ENCODE measurements around the gene ZBTB48.

DNA sequence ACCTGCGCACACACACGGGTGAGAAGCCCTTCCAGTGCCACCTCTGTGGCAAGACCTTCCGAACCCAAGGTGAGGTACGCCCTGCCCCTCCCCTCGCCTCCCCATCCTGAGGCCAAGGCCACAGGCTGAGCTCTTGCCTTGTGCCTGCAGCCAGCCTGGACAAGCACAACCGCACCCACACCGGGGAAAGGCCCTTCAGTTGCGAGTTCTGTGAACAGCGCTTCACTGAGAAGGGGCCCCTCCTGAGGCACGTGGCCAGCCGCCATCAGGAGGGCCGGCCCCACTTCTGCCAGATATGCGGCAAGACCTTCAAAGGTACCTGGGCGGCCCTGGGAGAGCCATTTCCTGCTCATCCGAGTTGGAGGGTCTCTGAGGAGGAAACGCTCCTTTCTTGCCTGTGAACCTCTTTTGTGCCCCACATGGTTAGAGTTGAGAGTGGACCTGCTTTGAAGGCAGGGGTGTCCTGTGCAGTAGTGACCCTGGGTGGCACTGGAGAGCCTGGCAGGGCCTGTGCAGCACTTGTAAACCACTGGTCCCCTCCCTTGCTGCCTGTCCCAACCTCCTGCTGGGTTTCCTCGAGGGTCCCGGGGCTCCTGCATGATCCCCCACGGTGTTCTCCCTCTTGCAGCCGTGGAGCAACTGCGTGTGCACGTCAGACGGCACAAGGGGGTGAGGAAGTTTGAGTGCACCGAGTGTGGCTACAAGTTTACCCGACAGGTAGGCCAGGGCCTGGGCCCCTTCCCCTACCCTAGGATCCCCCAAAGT is 8.5 kb downstream of the ZBTB48 start:
- TF ChIP-seq, protein P1, sequence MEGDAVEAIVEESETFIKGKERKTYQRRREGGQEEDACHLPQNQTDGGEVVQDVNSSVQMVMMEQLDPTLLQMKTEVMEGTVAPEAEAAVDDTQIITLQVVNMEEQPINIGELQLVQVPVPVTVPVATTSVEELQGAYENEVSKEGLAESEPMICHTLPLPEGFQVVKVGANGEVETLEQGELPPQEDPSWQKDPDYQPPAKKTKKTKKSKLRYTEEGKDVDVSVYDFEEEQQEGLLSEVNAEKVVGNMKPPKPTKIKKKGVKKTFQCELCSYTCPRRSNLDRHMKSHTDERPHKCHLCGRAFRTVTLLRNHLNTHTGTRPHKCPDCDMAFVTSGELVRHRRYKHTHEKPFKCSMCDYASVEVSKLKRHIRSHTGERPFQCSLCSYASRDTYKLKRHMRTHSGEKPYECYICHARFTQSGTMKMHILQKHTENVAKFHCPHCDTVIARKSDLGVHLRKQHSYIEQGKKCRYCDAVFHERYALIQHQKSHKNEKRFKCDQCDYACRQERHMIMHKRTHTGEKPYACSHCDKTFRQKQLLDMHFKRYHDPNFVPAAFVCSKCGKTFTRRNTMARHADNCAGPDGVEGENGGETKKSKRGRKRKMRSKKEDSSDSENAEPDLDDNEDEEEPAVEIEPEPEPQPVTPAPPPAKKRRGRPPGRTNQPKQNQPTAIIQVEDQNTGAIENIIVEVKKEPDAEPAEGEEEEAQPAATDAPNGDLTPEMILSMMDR (IDR thresholded peaks at IDR 0.05; ENCODE audit: low read depth, low read length) = no peak
- no peak for TF ChIP-seq POLR2A (IDR thresholded peaks at IDR 0.05; ENCODE audit: extremely low read depth, insufficient read length)
- no peak for TF ChIP-seq MAX (IDR thresholded peaks at IDR 0.05; ENCODE audit: low read depth, low read length)

Measured in NB4 (cell line).